NCI-H1694 (cell line): ENCODE data around the gene IL34.
"Not testable (repeated sequence)": the region's sequence is repeated elsewhere in the genome, so short reads cannot be mapped to it uniquely, and the experiment has no call there.

ENCODE experiments used
- DNase-seq: peaks from one replicate; lab custom pipeline; 2025; lab: John Stamatoyannopoulos, UW

IL34 gene

GRCh38 chr16:70632273-70632672 is 14.1 kb upstream of the IL34 start:
- no peak for DNase-seq

GRCh38 chr16:70633617-70634016 is 12.7 kb upstream of the IL34 start:
- DNase-seq = not testable (repeated sequence)

- DNase-seq = no peak
Measured at GRCh38 chr16:70634861-70635260, 11.5 kb upstream of the IL34 start.

GRCh38 chr16:70635336-70636016 is 10.9 kb upstream of the IL34 start:
- DNase-seq = no peak

GRCh38 chr16:70638814-70639792 is 7.3 kb upstream of the IL34 start:
- no peak for DNase-seq

- no peak for DNase-seq
Measured at GRCh38 chr16:70642633-70643032, 3.7 kb upstream of the IL34 start.

GRCh38 chr16:70643264-70643663 is 3.1 kb upstream of the IL34 start:
- DNase-seq = not testable (repeated sequence)

- DNase-seq = no peak
Measured at GRCh38 chr16:70644763-70645597, 1.4 kb upstream of the IL34 start.

- DNase-seq = no peak
Measured at GRCh38 chr16:70647441-70648359, 1.3 kb downstream of the IL34 start.

GRCh38 chr16:70648606-70649005 is 2.2 kb downstream of the IL34 start:
- DNase-seq = no peak

GRCh38 chr16:70649300-70649699 is 2.9 kb downstream of the IL34 start:
- no peak for DNase-seq

GRCh38 chr16:70650216-70650615 is 3.9 kb downstream of the IL34 start:
- DNase-seq = no peak

- DNase-seq = no peak
Measured at GRCh38 chr16:70651524-70651923, 5.2 kb downstream of the IL34 start.

- no peak for DNase-seq
Measured at GRCh38 chr16:70652322-70652721, 6.0 kb downstream of the IL34 start.

- no peak for DNase-seq
Measured at GRCh38 chr16:70653406-70653805, 7.0 kb downstream of the IL34 start.

GRCh38 chr16:70653809-70654771 is 7.7 kb downstream of the IL34 start:
- DNase-seq = peak; percentile 80

GRCh38 chr16:70656065-70656711 is 9.8 kb downstream of the IL34 start:
- DNase-seq = no peak

GRCh38 chr16:70656712-70657263 is 10.4 kb downstream of the IL34 start:
- DNase-seq = no peak

- DNase-seq = no peak
Measured at GRCh38 chr16:70657956-70658355, 11.6 kb downstream of the IL34 start.
